Neural crest cell (in vitro differentiated cells): ENCODE data around the gene UMPS. TPM values are rescaled to one million over a fixed set of nuclear protein-coding genes. Genes with fewer than 3 reads are reported as not detected.
A peak's percentile ranks its signal among the peaks of the same experiment; 100 is the strongest.
"Not testable (repeated sequence)": the region's sequence is repeated elsewhere in the genome, so short reads cannot be mapped to it uniquely, and the experiment has no call there.

Source experiments
- DNase-seq: peaks from one replicate; pipeline ENCODE4 v3.0.0; 2021; ENCODE audit warnings: low read depth, mixed read lengths, low spot score
- H3K27ac Mint-ChIP-seq: one replicate; pipeline ENCODE4 v1.8.0; 2021; ENCODE audit warnings: mild to moderate bottlenecking, mixed read lengths; ENCODE audit not compliant: unreplicated experiment
- H3K27me3 Mint-ChIP-seq: 2 replicates; pipeline ENCODE4 v1.8.0; 2021; ENCODE audit warnings: low read depth, mild to moderate bottlenecking, mixed read lengths
- H3K36me3 Mint-ChIP-seq: 2 replicates; pipeline ENCODE4 v1.8.0; 2021; ENCODE audit warnings: low read depth, mild to moderate bottlenecking, mixed read lengths
- H3K4me1 Mint-ChIP-seq: 2 replicates; pipeline ENCODE4 v1.8.0; 2021; ENCODE audit warnings: mixed read lengths
- H3K4me3 Mint-ChIP-seq: one replicate; pipeline ENCODE4 v1.8.0; 2021; ENCODE audit warnings: mild to moderate bottlenecking, mixed read lengths
- H3K9me3 Mint-ChIP-seq: 2 replicates; pipeline ENCODE4 v1.8.0; 2021; ENCODE audit warnings: mixed read lengths
- CTCF ChIP-seq: fragments of 200-600 bp; sonication (generic); conservative IDR thresholded peaks from 2 replicates; pipeline ENCODE4 v1.5.0; 2021; ENCODE audit warnings: antibody characterized with exemption, mild to moderate bottlenecking
- total RNA-seq: library from RNA; stranded (reverse); gene quantifications from 2 replicates; pipeline ENCODE4 v1.2.1, GENCODE V29; 2021

Gene UMPS
- total RNA-seq, 1 donor from 2014 or later, result 70.7 TPM

GRCh38 chr3:124779116-124779515 is 48.9 kb downstream of the UMPS start:
- no peak for TF ChIP-seq CTCF
- Mint-ChIP-seq H3K4me1 (peaks cover 60% of the 10 kb centered on the region), H3K4me3 (no peak overlapping the region), H3K27ac (peak overlapping the region; percentile 62), H3K36me3 (peaks cover 7% of the 10 kb centered on the region), H3K9me3 (no peaks in the 10 kb centered on the region), H3K27me3 (no peaks in the 10 kb centered on the region)
- DNase-seq, result no peak

GRCh38 chr3:124779751-124780191 is 49.5 kb downstream of the UMPS start:
- H3K4me1 Mint-ChIP-seq, result peaks cover 58% of the 10 kb centered on the region
- no peak for DNase-seq
- no peak for TF ChIP-seq CTCF
- peaks cover 7% of the 10 kb centered on the region for H3K36me3 Mint-ChIP-seq
- no peak overlapping the region for H3K4me3 Mint-ChIP-seq
- peak overlapping the region; percentile 62 for H3K27ac Mint-ChIP-seq
- H3K27me3 Mint-ChIP-seq, result no peaks in the 10 kb centered on the region
- no peaks in the 10 kb centered on the region for H3K9me3 Mint-ChIP-seq

- Mint-ChIP-seq H3K36me3 (peaks cover 3% of the 10 kb centered on the region), H3K27me3 (no peaks in the 10 kb centered on the region), H3K27ac (peak overlapping the region; percentile 57), H3K4me1 (peaks cover 52% of the 10 kb centered on the region), H3K9me3 (no peaks in the 10 kb centered on the region), H3K4me3 (no peak overlapping the region)
- no peak for DNase-seq
- TF ChIP-seq CTCF, result no peak
Measured at GRCh38 chr3:124780356-124780755, 50.1 kb downstream of the UMPS start.

- Mint-ChIP-seq H3K9me3 (no peaks in the 10 kb centered on the region), H3K27me3 (no peaks in the 10 kb centered on the region), H3K4me3 (no peak overlapping the region), H3K4me1 (peaks cover 52% of the 10 kb centered on the region), H3K36me3 (peaks cover 3% of the 10 kb centered on the region), H3K27ac (peak overlapping the region; percentile 94)
- no peak for DNase-seq
- TF ChIP-seq CTCF, result no peak
Measured at GRCh38 chr3:124780761-124781475, 50.7 kb downstream of the UMPS start.

- Mint-ChIP-seq H3K4me3 (no peak overlapping the region), H3K27me3 (no peaks in the 10 kb centered on the region), H3K36me3 (peaks cover 3% of the 10 kb centered on the region), H3K4me1 (peaks cover 49% of the 10 kb centered on the region), H3K9me3 (no peaks in the 10 kb centered on the region), H3K27ac (peak overlapping the region; percentile 94)
- no peak for DNase-seq
- no peak for TF ChIP-seq CTCF
Measured at GRCh38 chr3:124781476-124782376, 51.5 kb downstream of the UMPS start.

- not testable (repeated sequence) for H3K9me3 Mint-ChIP-seq, H3K36me3 Mint-ChIP-seq, DNase-seq, H3K27me3 Mint-ChIP-seq, H3K27ac Mint-ChIP-seq, H3K4me3 Mint-ChIP-seq
- peaks cover 55% of the 10 kb centered on the region for H3K4me1 Mint-ChIP-seq
Measured at GRCh38 chr3:124782377-124782712, 52.1 kb downstream of the UMPS start.
